Fibroblast of pulmonary artery (primary cell): ENCODE data around the gene SYT1.
"Not testable (repeated sequence)": the region's sequence is repeated elsewhere in the genome, so short reads cannot be mapped to it uniquely, and the experiment has no call there.

Source experiments
- DNase-seq: peaks from one replicate; pipeline ENCODE4 v3.0.0-alpha.2; 2010; ENCODE audit warnings: low read depth
- H3K4me3 ChIP-seq: replicated peaks from 2 replicates; pipeline ENCODE4 v1.5.1; 2011; ENCODE audit warnings: low read depth, mild to moderate bottlenecking, control low read depth, low read length, moderate library complexity
- TF ChIP-seq, protein P1 (sequence below): IDR thresholded peaks from 2 replicates; pipeline ENCODE4 v1.5.1; 2011; ENCODE audit warnings: mild to moderate bottlenecking, control low read depth, low read length, inconsistent platforms; ENCODE audit errors: missing control alignments

Gene SYT1

DNA sequence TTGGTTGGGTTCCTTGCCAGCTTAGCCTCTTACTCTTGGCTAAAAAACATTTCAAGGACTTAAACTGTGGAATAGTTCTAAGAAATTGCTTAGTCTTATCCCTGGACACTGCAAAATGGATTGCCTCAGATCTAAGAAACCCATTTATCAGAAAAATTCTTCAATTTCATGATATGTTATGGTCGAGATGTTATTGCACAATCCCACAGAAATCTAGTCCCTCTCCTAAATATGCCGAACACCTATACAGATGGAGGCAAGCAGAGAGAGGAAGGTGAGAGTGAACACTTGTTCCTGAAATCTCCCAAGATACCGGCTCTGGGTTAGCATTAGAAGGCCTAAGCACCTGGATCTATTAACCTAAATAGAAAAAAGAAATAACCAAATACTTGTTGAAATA, 559.0 kb downstream of the SYT1 start:
- H3K4me3 ChIP-seq = no peak overlapping the region
- DNase-seq = no peak
- TF ChIP-seq, protein P1, sequence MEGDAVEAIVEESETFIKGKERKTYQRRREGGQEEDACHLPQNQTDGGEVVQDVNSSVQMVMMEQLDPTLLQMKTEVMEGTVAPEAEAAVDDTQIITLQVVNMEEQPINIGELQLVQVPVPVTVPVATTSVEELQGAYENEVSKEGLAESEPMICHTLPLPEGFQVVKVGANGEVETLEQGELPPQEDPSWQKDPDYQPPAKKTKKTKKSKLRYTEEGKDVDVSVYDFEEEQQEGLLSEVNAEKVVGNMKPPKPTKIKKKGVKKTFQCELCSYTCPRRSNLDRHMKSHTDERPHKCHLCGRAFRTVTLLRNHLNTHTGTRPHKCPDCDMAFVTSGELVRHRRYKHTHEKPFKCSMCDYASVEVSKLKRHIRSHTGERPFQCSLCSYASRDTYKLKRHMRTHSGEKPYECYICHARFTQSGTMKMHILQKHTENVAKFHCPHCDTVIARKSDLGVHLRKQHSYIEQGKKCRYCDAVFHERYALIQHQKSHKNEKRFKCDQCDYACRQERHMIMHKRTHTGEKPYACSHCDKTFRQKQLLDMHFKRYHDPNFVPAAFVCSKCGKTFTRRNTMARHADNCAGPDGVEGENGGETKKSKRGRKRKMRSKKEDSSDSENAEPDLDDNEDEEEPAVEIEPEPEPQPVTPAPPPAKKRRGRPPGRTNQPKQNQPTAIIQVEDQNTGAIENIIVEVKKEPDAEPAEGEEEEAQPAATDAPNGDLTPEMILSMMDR = no peak

DNA sequence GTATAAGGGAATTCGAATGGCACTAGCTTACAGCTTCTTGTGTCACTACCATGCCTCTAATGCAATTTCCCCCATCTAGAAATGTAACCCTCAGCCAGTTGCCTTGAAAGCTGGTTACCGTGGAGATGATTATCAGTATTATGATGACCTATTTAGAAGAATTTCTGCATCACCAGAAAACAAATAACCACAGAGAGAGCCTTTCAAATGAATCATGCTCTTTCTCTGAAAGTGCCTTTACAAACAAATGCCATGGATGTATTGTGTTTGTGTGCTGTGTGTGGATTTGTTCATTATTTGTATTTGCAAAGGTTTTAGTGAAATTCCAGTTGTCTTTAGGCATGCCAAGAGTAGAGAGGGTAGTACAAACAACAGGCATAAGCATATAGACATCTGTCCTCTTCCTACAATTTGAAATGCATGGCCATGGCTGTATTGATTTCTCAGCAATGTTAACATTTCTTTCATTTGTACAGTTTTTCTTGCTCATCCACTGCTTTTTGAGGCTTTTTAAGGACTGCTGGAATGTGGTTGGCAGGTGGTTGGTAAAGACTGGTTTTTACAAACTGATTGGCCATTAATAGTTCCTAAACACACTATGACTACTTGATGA, 559.6 kb downstream of the SYT1 start:
- H3K4me3 ChIP-seq = no peak overlapping the region
- peak; percentile 95 for DNase-seq
- TF ChIP-seq, protein P1 = no peak

DNA sequence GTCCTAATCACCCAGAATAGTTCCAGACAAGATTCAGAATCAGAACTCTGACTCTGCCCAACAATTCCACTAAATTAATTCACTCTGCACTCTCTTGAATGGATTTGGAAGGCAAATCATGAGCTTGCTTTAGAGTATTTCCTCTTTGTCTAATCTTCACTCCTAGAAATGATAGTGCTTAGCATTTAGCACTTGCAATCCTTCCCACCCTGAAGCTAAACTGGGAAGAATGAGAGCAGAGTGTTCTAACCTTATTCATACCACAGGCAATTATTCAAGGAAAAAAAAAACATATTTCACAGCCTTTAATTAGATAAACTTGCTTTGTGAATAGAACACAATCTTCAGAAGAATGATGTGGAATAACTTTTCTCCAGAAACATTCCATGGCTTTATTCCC, 561.5 kb downstream of the SYT1 start:
- H3K4me3 ChIP-seq = no peak overlapping the region
- no peak for DNase-seq
- TF ChIP-seq, protein P1 = no peak

DNA sequence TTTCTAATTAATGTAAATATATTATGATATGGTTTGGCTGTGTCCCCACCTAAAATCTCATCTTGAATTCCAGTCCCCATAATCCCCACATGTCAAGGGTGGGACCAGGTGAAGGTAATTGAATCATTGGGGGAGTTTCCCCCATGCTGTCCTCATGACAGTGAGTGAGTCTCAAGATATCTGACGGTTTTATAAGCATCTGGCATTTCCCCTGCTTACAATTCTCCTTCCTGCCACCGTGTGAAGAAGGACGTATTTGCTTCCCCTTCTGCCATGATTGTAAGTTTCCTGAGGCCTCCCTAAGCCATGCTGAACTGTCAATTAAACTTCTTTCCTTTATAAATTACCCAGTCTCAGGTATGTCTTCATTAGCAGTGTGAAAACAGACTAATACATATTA, 562.2 kb downstream of the SYT1 start:
- not testable (repeated sequence) for DNase-seq, H3K4me3 ChIP-seq

DNA sequence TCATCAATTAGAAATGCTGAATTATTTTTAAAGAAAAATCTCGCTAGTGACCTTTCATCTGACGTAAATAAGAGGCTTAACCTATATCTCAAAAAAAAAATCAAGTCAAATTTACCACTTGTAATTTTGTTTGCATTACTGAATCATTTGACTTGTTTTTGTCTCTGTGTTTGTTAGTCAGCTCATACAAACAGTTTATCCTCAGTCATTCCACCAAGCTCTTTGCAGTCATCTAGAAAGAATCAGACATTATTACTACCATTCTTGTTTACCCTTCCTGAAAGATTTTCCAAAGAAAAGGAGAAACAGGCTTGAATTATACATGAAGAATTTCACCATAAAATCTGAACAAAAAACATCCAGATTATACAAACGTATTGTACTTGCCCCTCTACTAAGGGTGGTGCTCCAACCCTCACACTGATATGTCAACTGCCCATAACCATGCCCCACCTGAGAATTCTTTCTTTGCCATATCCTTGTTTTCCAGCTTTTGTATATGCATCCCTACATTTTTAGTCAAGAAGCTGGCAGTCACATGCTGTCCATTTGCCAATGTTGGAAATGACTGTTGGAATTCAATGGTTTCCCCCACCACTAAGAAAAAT, 569.0 kb downstream of the SYT1 start:
- no peak for DNase-seq
- TF ChIP-seq, protein P1 = no peak
- no peak overlapping the region for H3K4me3 ChIP-seq

DNA sequence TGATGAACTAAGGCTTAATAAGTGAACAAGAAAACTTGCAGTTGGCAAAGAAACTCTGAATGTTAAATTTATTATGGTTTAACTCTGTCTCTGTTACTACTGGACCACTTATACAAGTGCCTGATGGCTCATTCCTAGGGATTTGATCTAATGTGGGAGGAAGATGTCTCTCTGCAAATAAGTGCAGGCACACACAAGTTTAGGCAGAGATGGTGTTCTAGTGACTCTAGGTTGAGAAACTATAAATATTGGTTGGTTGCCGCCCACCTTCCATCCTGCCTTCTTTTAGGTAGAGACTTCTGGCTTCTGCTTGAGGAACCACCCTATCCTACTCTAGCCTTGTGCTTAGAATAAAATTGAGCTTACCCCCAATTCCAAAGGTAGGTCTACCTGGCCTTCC, 570.0 kb downstream of the SYT1 start:
- no peak overlapping the region for H3K4me3 ChIP-seq
- TF ChIP-seq, protein P1 = no peak
- DNase-seq = no peak

DNA sequence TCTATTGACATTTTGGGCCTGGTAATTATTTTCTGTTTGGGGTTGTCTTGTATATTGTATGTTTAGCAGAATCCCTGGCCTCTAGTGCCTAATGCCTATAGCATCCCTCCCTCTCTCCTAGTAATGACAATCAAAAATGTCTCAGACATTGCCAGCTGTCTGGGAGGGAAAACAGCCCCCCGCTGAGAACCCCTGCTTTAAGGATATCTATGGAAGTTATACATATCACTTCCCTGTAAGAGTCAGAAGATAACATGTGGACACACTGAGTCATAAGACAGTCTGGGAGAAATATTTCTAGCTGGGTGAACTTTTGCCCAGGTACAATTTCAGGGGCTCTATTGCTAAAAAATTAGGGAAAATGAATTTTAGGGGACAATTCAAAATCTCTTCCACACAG, 571.2 kb downstream of the SYT1 start:
- DNase-seq = no peak
- TF ChIP-seq, protein P1 = no peak
- H3K4me3 ChIP-seq = no peak overlapping the region
